Natural killer cell (primary cell): ENCODE results near the gene HYOU1. TPM values are rescaled to one million over a fixed set of nuclear protein-coding genes. Genes with fewer than 3 reads are reported as not detected.

Source experiments
- ATAC-seq, 3 donors: fragments of 150-1000 bp in 2 of 3; fragments of 200-7000 bp in 1 of 3; cut with Tn5 transposase; 1 replicate in 1 of 3; 2 replicates in 2 of 3; pipeline ENCODE4 v1.10.0; 2021; ENCODE audit warnings: mild to moderate bottlenecking in 2 of 3, moderate library complexity in 2 of 3
- DNase-seq, 2 donors: peaks; one replicate each; pipeline versions ENCODE4 v3.0.0 to v3.0.0-alpha.2; 2013 to 2021; ENCODE audit warnings: mixed read lengths in 1 of 2
- H3K27ac ChIP-seq: one replicate; pipeline ENCODE4 v1.5.1; 2013; ENCODE audit warnings: mild to moderate bottlenecking, low read length
- H3K27me3 ChIP-seq: one replicate; pipeline ENCODE4 v1.6.1; 2013; ENCODE audit warnings: low read length; ENCODE audit not compliant: control insufficient read depth, insufficient read depth
- H3K36me3 ChIP-seq: one replicate; pipeline ENCODE4 v1.6.1; 2013; ENCODE audit warnings: low read length; ENCODE audit not compliant: control insufficient read depth, insufficient read depth
- H3K4me1 ChIP-seq: one replicate; pipeline ENCODE4 v1.6.1; 2013; ENCODE audit warnings: low read length; ENCODE audit not compliant: control insufficient read depth, insufficient read depth
- H3K4me3 ChIP-seq: one replicate; pipeline ENCODE4 v1.5.1; 2013; ENCODE audit warnings: low read length
- H3K9me3 ChIP-seq: one replicate; pipeline ENCODE4 v1.6.1; 2013; ENCODE audit warnings: low read length; ENCODE audit not compliant: control insufficient read depth, insufficient read depth
- H3K27ac Mint-ChIP-seq, 2 donors: one replicate each; pipeline ENCODE4 v1.8.0; 2022; ENCODE audit warnings: mild to moderate bottlenecking in 2 of 2, mixed read lengths in 2 of 2, moderate library complexity in 1 of 2
- H3K27me3 Mint-ChIP-seq, 2 donors: one replicate each; pipeline ENCODE4 v1.8.0; 2022; ENCODE audit warnings: low read depth in 2 of 2, mixed read lengths in 2 of 2
- H3K36me3 Mint-ChIP-seq: one replicate; pipeline ENCODE4 v1.8.0; 2022; ENCODE audit warnings: mixed read lengths
- H3K4me1 Mint-ChIP-seq, 2 donors: one replicate each; pipeline ENCODE4 v1.8.0; 2022; ENCODE audit warnings: mixed read lengths in 2 of 2
- H3K4me3 Mint-ChIP-seq: one replicate; pipeline ENCODE4 v1.8.0; 2022; ENCODE audit warnings: mild to moderate bottlenecking, moderate library complexity, mixed read lengths
- H3K9me3 Mint-ChIP-seq, 2 donors: one replicate each; pipeline ENCODE4 v1.8.0; 2022; ENCODE audit warnings: mixed read lengths in 2 of 2
- CTCF ChIP-seq: fragments of 200-600 bp; IDR thresholded peaks from one replicate; pipeline ENCODE4 v1.8.0; 2022; ENCODE audit warnings: antibody characterized with exemption
- WGBS: methylation state at CpG from one replicate; pipeline ENCODE4 v1.1.7; 2013; ENCODE audit warnings: missing lambda C conversion rate; ENCODE audit not compliant: insufficient coverage; 5-methylcytosine and 5-hydroxymethylcytosine counted together
- intact Hi-C: fragments of 100-400 bp; cut with micrococcal nuclease; formaldehyde crosslinking; loops from one replicate; pipeline ENCODE4 v1.14.2; 2022
- total RNA-seq, 4 donors: library from RNA; stranded (reverse); fragments of 120-200 nt in 1 of 4; gene quantifications; one replicate each; pipeline versions ENCODE4 v1.2.3 to v1.2.4, GENCODE V29; 2013 to 2022

The HYOU1 gene
- total RNA-seq, 3 donors from 2014 or later (not counting 1 experiment from before 2014, with no cell fraction given): 114 to 146 (median 123) TPM

GRCh38 chr11:118998388-118998717, 58.7 kb downstream of the HYOU1 start:
- Histone ChIP-seq H3K27ac (peak overlapping the region; percentile 93), H3K4me1 (peaks cover 23% of the 10 kb centered on the region), H3K4me3 (peak overlapping the region; percentile 88), H3K36me3 (peaks cover 19% of the 10 kb centered on the region), H3K9me3 (no peaks in the 10 kb centered on the region), H3K27me3 (no peaks in the 10 kb centered on the region)
- intact Hi-C loops: loop anchor here (1.0 kb wide), 3 partner anchors 20 to 59 kb away; partner anchors contain the start of genes HYOU1, RPS25, SLC37A4 and TRAPPC4
- DNase-seq (no peak), ATAC-seq (no peak)
- H3K4me3 Mint-ChIP-seq: peak overlapping the region; percentile 97
- WGBS: 5% methylated on average over 19 of the region's 19 CpGs
- H3K9me3 Mint-ChIP-seq: no peaks in the 10 kb centered on the region
- no peak for TF ChIP-seq CTCF
- peaks cover 30 to 33% of the 10 kb centered on the region in 2 donors for H3K4me1 Mint-ChIP-seq
- H3K27ac Mint-ChIP-seq: peak overlapping the region; percentile 94
- H3K36me3 Mint-ChIP-seq: no peaks in the 10 kb centered on the region
- H3K27me3 Mint-ChIP-seq: no peaks in the 10 kb centered on the region

GRCh38 chr11:118997627-118998387, 59.2 kb downstream of the HYOU1 start, which contains the start of gene CENATAC:
TSS of gene CENATAC (plus strand) at chr11:118998138. CDS start at chr11:118998198, 60 bp downstream.
- Histone ChIP-seq H3K27me3 (no peaks in the 10 kb centered on the region), H3K4me3 (peak within 1 kb of the TSS; percentile 88), H3K9me3 (no peaks in the 10 kb centered on the region), H3K27ac (peak within 1 kb of the TSS; percentile 93), H3K4me1 (peaks cover 23% of the 10 kb centered on the region), H3K36me3 (peaks cover 17% of the 10 kb centered on the region)
- peak within 1 kb of the TSS; percentile 97 for H3K4me3 Mint-ChIP-seq
- WGBS: under 1% methylated on average over 54 of the region's 54 CpGs
- TF ChIP-seq CTCF: no peak
- H3K27ac Mint-ChIP-seq: peak within 1 kb of the TSS; percentile 94
- peaks cover 30 to 33% of the 10 kb centered on the region in 2 donors for H3K4me1 Mint-ChIP-seq
- no peaks in the 10 kb centered on the region for H3K9me3 Mint-ChIP-seq
- H3K36me3 Mint-ChIP-seq: no peaks in the 10 kb centered on the region
- H3K27me3 Mint-ChIP-seq: no peaks in the 10 kb centered on the region
- ATAC-seq (peak; percentile 92 to 98 (median 95)), DNase-seq (peak; percentile 91 to 97)
- intact Hi-C loops: loop anchor here (1.0 kb wide), 3 partner anchors 20 to 59 kb away; partner anchors contain the start of genes HYOU1, RPS25, SLC37A4 and TRAPPC4

- Histone ChIP-seq H3K27ac (peak overlapping the region; percentile 69), H3K4me1 (peaks cover 23% of the 10 kb centered on the region), H3K36me3 (peaks cover 14% of the 10 kb centered on the region), H3K27me3 (no peaks in the 10 kb centered on the region), H3K9me3 (no peaks in the 10 kb centered on the region), H3K4me3 (peak overlapping the region; percentile 88)
- WGBS: 10% methylated on average over 22 of the region's 22 CpGs
- Mint-ChIP-seq H3K4me3 (peak overlapping the region; percentile 97), H3K27ac (peak overlapping the region; percentile 94), H3K4me1 (peaks cover 30 to 33% of the 10 kb centered on the region in 2 donors), H3K27me3 (no peaks in the 10 kb centered on the region), H3K9me3 (no peaks in the 10 kb centered on the region), H3K36me3 (no peaks in the 10 kb centered on the region)
- DNase-seq (peak in 1 of 2 donors; percentile 71), ATAC-seq (no peak)
- TF ChIP-seq CTCF: peak; percentile 11
- intact Hi-C loops: no loop called here
These were observed 59.9 kb downstream of the HYOU1 start for GRCh38 chr11:118996926-118997626.

Other genes starting within 250 kb of the HYOU1 start
- gene CXCR5, start 173.3 kb downstream of the HYOU1 start, total RNA-seq: 1 to 10 TPM in 1 of 3 donors, under 1 TPM in 2; 0.56 to 1.3 (median 0.86) TPM
- gene BCL9L, start 131.3 kb downstream of the HYOU1 start, total RNA-seq: 100 to 1,000 TPM; 221 to 255 (median 234) TPM
- gene UPK2, start 100.9 kb downstream of the HYOU1 start, total RNA-seq: under 1 TPM in 2 of 3 donors, not detected in 1; 0.40 to 0.41 TPM
- not detected for gene FOXR1, start 85.4 kb downstream of the HYOU1 start, total RNA-seq
- gene CENATAC, start 59.1 kb downstream of the HYOU1 start, total RNA-seq: 100 to 1,000 TPM; 121 to 143 (median 122) TPM
- gene RPS25, start 38.9 kb downstream of the HYOU1 start, total RNA-seq: 1,000 to 10,000 TPM in 1 of 3 donors, 100 to 1,000 TPM in 2; 870 to 1,051 (median 887) TPM
- 10 to 100 TPM; 71.4 to 84.5 (median 77.5) TPM for gene TRAPPC4, start 38.4 kb downstream of the HYOU1 start, total RNA-seq
- gene SLC37A4, start 26.3 kb downstream of the HYOU1 start, total RNA-seq: 1 to 10 TPM; 4.6 to 7.7 (median 6.5) TPM
- gene VPS11, start 10.6 kb upstream of the HYOU1 start, total RNA-seq: 100 to 1,000 TPM in 1 of 3 donors, 10 to 100 TPM in 2; 91.4 to 101 (median 91.7) TPM
- 10 to 100 TPM in 1 of 3 donors, 1 to 10 TPM in 2; 6.1 to 10.1 (median 6.7) TPM for gene HMBS, start 27.7 kb upstream of the HYOU1 start, total RNA-seq
- 10 to 100 TPM; 20.5 to 28.5 (median 24.4) TPM for gene DPAGT1, start 44.6 kb upstream of the HYOU1 start, total RNA-seq
- gene C2CD2L, start 50.1 kb upstream of the HYOU1 start, total RNA-seq: 10 to 100 TPM; 20.3 to 27.7 (median 25.6) TPM
- gene HINFP, start 64.4 kb upstream of the HYOU1 start, total RNA-seq: 10 to 100 TPM; 30.2 to 38.2 (median 31.5) TPM
- gene ABCG4, start 91.8 kb upstream of the HYOU1 start, total RNA-seq: under 1 TPM in 1 of 3 donors, not detected in 2; 0.09 TPM
- gene NLRX1, start 111.5 kb upstream of the HYOU1 start, total RNA-seq: 10 to 100 TPM; 12.4 to 16.4 (median 13.8) TPM
- under 1 TPM; 0.33 to 0.48 (median 0.40) TPM for gene NHERF4, start 128.3 kb upstream of the HYOU1 start, total RNA-seq
- gene CBL, start 149.1 kb upstream of the HYOU1 start, total RNA-seq: 10 to 100 TPM; 29.0 to 32.5 (median 30.1) TPM